ENCODE results near the gene RNF212.

RNF212 gene

DNA sequence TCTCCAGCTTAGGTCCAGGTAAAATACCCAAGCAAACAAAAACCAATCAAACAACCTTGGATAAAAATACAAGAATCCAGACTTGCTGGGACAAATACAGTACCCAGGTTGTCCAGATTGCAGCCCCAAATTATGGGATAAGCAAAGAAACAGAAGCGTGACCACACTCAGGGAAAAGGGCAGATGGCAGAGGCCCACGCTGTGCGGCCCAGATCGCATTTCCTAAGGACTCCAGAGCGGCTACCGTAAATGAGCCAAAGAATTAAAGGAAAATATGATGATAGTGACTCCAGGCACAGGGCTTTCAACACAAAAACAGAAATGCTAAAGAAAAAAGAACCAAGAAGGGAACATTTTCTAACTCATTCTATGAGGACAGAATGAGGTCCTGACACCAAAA, 51.6 kb downstream of the RNF212 start:
- H3K27me3 ChIP-seq, result peaks cover 58% of the 10 kb centered on the region
- no peak overlapping the region for H3K27ac ChIP-seq
- no peak overlapping the region for H3K4me3 ChIP-seq (ENCODE audit: low read depth in 1 of 2, low read length in 1 of 2)
- H3K4me1 ChIP-seq (ENCODE audit: control insufficient read depth in 1 of 2, insufficient read depth in 1 of 2, low read depth in 1 of 2, low read length in 1 of 2), result no peaks in the 10 kb centered on the region
- no peaks in the 10 kb centered on the region for H3K36me3 ChIP-seq
- TF ChIP-seq, protein P1, sequence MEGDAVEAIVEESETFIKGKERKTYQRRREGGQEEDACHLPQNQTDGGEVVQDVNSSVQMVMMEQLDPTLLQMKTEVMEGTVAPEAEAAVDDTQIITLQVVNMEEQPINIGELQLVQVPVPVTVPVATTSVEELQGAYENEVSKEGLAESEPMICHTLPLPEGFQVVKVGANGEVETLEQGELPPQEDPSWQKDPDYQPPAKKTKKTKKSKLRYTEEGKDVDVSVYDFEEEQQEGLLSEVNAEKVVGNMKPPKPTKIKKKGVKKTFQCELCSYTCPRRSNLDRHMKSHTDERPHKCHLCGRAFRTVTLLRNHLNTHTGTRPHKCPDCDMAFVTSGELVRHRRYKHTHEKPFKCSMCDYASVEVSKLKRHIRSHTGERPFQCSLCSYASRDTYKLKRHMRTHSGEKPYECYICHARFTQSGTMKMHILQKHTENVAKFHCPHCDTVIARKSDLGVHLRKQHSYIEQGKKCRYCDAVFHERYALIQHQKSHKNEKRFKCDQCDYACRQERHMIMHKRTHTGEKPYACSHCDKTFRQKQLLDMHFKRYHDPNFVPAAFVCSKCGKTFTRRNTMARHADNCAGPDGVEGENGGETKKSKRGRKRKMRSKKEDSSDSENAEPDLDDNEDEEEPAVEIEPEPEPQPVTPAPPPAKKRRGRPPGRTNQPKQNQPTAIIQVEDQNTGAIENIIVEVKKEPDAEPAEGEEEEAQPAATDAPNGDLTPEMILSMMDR (IDR thresholded peaks at IDR 0.05), result no peak
- no peaks in the 10 kb centered on the region for H3K9me3 ChIP-seq

DNA sequence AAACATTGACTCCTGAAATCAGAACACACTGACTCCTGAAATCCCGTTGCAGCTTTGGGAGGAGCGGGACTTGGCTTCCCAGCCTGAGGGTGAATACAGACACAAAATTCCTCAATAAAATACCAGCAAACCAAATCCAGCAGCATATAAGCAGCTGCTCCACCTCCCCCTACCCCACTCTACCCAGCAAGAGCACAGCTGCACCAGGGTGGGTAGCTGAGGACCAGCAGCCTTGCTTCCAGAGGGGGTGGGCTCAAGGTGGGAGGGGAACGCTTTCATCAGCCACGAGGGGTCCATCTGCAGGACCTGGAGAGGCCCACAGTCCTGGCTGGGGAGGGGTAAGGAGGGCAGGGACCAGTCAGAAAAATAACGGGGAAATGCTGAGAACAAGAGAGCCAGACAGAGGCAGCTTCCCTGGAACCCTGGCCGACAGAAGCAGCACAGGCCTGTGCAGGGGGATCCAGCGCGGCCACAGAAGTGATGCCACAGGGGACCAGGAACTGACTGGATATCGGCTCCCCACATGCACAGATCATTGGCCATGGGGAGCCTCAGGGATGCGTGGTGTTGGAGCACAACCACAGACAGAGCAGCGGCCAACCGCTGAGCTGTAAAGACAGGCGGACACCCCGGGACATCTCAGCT, 52.2 kb downstream of the RNF212 start:
- H3K27me3 ChIP-seq, result peaks cover 59% of the 10 kb centered on the region

DNA sequence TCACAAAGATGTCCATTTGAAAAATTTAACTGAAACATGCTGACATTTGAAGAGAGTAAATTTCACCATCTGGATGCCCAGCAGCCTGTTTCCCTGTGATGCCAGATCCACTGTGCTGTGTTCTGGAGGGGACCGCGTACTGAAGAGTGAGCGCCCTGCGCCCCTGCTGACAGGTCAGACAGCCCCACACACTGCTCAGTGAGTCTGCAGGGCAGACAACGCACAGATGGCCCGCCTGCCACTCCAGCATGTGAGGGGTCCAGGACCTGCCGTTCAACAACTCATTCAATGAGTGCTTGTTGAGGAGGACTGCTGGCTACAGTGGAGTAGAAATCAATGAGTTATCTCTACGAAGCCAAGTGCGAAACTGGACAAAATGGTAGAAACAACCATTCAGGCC, 52.7 kb downstream of the RNF212 start:
- TF ChIP-seq, protein P1 (IDR thresholded peaks at IDR 0.05), result no peak
- H3K9me3 ChIP-seq, result no peaks in the 10 kb centered on the region
- H3K4me1 ChIP-seq (ENCODE audit: control insufficient read depth in 1 of 2, insufficient read depth in 1 of 2, low read depth in 1 of 2, low read length in 1 of 2), result no peaks in the 10 kb centered on the region
- no peak overlapping the region for H3K27ac ChIP-seq
- no peaks in the 10 kb centered on the region for H3K36me3 ChIP-seq
- peaks cover 59% of the 10 kb centered on the region for H3K27me3 ChIP-seq
- H3K4me3 ChIP-seq (ENCODE audit: low read depth in 1 of 2, low read length in 1 of 2), result no peak overlapping the region

More for the DNA sequence above, 52.2 kb downstream of the RNF212 start:
- Histone ChIP-seq H3K9me3 (no peaks in the 10 kb centered on the region), H3K36me3 (no peaks in the 10 kb centered on the region), H3K4me3 (ENCODE audit: low read depth in 1 of 2, low read length in 1 of 2) (no peak overlapping the region), H3K27ac (no peak overlapping the region), H3K4me1 (ENCODE audit: control insufficient read depth in 1 of 2, insufficient read depth in 1 of 2, low read depth in 1 of 2, low read length in 1 of 2) (no peaks in the 10 kb centered on the region)
- TF ChIP-seq, protein P1 (IDR thresholded peaks at IDR 0.05), result no peak

DNA sequence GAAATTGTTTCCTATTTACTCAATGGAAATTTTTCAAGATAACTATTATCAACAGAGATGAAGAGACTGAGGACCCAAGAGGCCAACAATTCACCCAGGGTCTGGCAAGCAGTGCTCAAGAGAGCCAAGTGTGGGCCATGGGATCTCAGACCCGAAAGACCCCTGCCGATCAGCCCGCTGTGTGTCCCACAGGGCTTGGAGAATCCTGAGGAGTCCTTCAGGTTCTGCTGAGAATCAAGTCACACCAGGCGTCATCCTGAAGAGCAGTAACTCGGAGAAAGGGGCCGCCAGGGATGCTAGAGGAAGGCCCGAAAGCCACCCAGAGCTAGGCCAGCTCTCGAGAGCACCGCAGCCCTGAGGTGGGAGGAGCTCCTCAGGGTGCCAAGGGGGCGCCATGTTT, 53.2 kb downstream of the RNF212 start:
- Histone ChIP-seq H3K27me3 (peaks cover 60% of the 10 kb centered on the region), H3K9me3 (no peaks in the 10 kb centered on the region), H3K4me3 (ENCODE audit: low read depth in 1 of 2, low read length in 1 of 2) (no peak overlapping the region), H3K4me1 (ENCODE audit: control insufficient read depth in 1 of 2, insufficient read depth in 1 of 2, low read depth in 1 of 2, low read length in 1 of 2) (no peaks in the 10 kb centered on the region), H3K27ac (no peak overlapping the region), H3K36me3 (no peaks in the 10 kb centered on the region)
- TF ChIP-seq, protein P1 (IDR thresholded peaks at IDR 0.05), result no peak

DNA sequence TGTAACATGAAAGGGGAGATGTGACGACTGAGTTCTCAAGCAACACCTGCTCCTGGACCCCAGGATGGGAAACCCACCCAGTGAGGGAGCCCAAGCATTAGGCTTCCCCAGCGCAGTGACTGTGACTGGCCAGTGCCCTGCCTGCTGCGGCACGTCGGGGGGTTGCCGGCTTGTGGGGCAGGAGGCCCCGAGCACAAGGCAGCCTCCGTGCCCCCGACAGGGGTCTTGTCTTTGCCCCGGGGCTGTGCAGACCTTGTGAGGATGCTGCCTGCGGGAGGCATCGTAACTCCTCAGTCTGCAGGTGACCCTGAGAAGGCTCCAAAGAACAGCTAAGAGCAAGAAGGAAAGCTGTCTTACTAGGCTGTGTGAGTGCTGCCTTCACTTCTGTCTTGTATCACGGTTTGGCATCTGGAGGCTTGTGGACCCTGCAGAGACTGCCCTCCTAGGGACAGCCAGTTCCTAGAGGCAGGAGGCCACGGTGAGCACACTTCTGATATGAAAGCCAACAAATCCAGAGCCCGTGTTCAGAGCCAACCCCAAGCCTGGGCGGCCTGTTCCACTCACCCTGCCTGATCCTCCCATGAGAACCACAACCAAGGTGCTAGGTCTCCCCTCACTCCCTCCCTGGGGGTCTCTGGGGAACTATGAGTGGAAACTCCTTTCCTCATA, 54.2 kb downstream of the RNF212 start:
- H3K36me3 ChIP-seq, result no peaks in the 10 kb centered on the region
- no peaks in the 10 kb centered on the region for H3K4me1 ChIP-seq (ENCODE audit: control insufficient read depth in 1 of 2, insufficient read depth in 1 of 2, low read depth in 1 of 2, low read length in 1 of 2)
- no peaks in the 10 kb centered on the region for H3K9me3 ChIP-seq
- H3K27ac ChIP-seq, result no peak overlapping the region
- TF ChIP-seq, protein P1 (IDR thresholded peaks at IDR 0.05), result no peak
- H3K4me3 ChIP-seq (ENCODE audit: low read depth in 1 of 2, low read length in 1 of 2), result no peak overlapping the region
- H3K27me3 ChIP-seq, result peaks cover 55% of the 10 kb centered on the region

All from neutrophil (primary cell).